ENCODE data around the gene XPO5.

The XPO5 gene

GRCh38 chr6:43623880-43624785 is 48.3 kb upstream of the XPO5 start:
- Histone ChIP-seq H3K23ac (ENCODE audit: low read length in 2 of 2) (no peak overlapping the region), H4K8ac (ENCODE audit: low read length) (no peak overlapping the region), H3K36me3 (ENCODE audit: control insufficient read depth in 1 of 2, insufficient read depth in 2 of 2, low read depth in 1 of 2, low read length in 2 of 2) (peaks cover 52 to 73% of the 10 kb centered on the region in 2 experiments), H3K4me3 (ENCODE audit: insufficient read depth in 1 of 2, low read depth in 1 of 2, low read length in 2 of 2) (no peak overlapping the region), H2BK12ac (ENCODE audit: low read length in 2 of 2) (no peak overlapping the region), H3K4me1 (ENCODE audit: control insufficient read depth, insufficient read depth, low read depth, low read length) (peaks cover 9% of the 10 kb centered on the region), H3K79me1 (replicated peaks; ENCODE audit: low read length, poor library complexity, severe bottlenecking) (peaks cover 37% of the 10 kb centered on the region), H3K9ac (ENCODE audit: low read length) (no peak overlapping the region), H3K14ac (ENCODE audit: low read length in 2 of 2) (no peak overlapping the region), H2AK5ac (ENCODE audit: low read length, severe bottlenecking) (no peak overlapping the region), H2BK120ac (ENCODE audit: low read depth, low read length) (no peak overlapping the region), H3K9me3 (ENCODE audit: control insufficient read depth, low read length) (no peaks in the 10 kb centered on the region), H4K91ac (ENCODE audit: low read length) (peak overlapping the region; percentile 45), H3K27ac (ENCODE audit: low read length, poor library complexity, severe bottlenecking) (no peak overlapping the region), H2BK5ac (ENCODE audit: low read depth, low read length, poor library complexity, severe bottlenecking) (no peak overlapping the region), H3K27me3 (ENCODE audit: control insufficient read depth in 1 of 2, insufficient read depth in 1 of 2, low read length in 2 of 2) (no peaks in the 10 kb centered on the region), H2BK15ac (ENCODE audit: low read depth, poor library complexity, severe bottlenecking) (no peak overlapping the region), H3K18ac (ENCODE audit: low read depth in 1 of 2, low read length in 2 of 2) (no peak overlapping the region), H3K4me2 (ENCODE audit: low read length, poor library complexity, severe bottlenecking) (no peak overlapping the region), H2AFZ (ENCODE audit: low read depth, low read length) (no peak overlapping the region), H3K4ac (ENCODE audit: low read depth in 1 of 2, low read length in 2 of 2) (no peak overlapping the region)
- DNase-seq: no peak
- 98% methylated on average over 12 of the region's 12 CpGs for WGBS

DNA sequence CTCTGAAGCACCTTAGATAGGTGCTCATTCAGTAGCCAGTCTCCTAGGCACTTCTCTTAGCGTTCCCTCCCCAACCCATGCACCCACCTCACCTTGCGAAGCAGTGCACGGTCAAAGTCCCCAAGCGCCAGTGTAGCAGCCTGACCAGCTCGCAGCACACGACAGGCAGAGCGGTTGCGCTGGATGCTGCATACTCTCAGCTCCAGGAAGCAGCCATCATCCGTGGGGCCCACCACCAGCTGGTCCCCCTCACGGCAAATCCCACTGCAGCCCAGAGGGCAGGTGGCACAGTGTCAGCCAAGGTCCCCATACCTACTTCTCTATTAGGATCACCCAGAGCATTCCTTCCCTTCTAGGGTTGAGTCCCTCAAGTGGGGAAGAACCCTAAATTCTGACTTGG is 46.7 kb upstream of the XPO5 start:
- Histone ChIP-seq H2AFZ (ENCODE audit: low read depth, low read length) (no peak overlapping the region), H2BK12ac (ENCODE audit: low read length in 2 of 2) (no peak overlapping the region), H3K4ac (ENCODE audit: low read depth in 1 of 2, low read length in 2 of 2) (no peak overlapping the region), H2BK120ac (ENCODE audit: low read depth, low read length) (no peak overlapping the region), H2BK5ac (ENCODE audit: low read depth, low read length, poor library complexity, severe bottlenecking) (no peak overlapping the region), H3K18ac (ENCODE audit: low read depth in 1 of 2, low read length in 2 of 2) (no peak overlapping the region), H2BK15ac (ENCODE audit: low read depth, poor library complexity, severe bottlenecking) (no peak overlapping the region), H3K27me3 (ENCODE audit: control insufficient read depth in 1 of 2, insufficient read depth in 1 of 2, low read length in 2 of 2) (no peaks in the 10 kb centered on the region), H3K27ac (ENCODE audit: low read length, poor library complexity, severe bottlenecking) (no peak overlapping the region), H3K9ac (ENCODE audit: low read length) (no peak overlapping the region), H3K23ac (ENCODE audit: low read length in 2 of 2) (no peak overlapping the region), H3K4me1 (ENCODE audit: control insufficient read depth, insufficient read depth, low read depth, low read length) (peaks cover 6% of the 10 kb centered on the region), H3K79me1 (replicated peaks; ENCODE audit: low read length, poor library complexity, severe bottlenecking) (peaks cover 37% of the 10 kb centered on the region), H4K91ac (ENCODE audit: low read length) (no peak overlapping the region), H4K8ac (ENCODE audit: low read length) (peak overlapping the region; percentile 65), H3K14ac (ENCODE audit: low read length in 2 of 2) (peak overlapping the region in 1 of 2 experiments; percentile 44), H3K36me3 (ENCODE audit: control insufficient read depth in 1 of 2, insufficient read depth in 2 of 2, low read depth in 1 of 2, low read length in 2 of 2) (peaks cover 60 to 79% of the 10 kb centered on the region in 2 experiments), H3K9me3 (ENCODE audit: control insufficient read depth, low read length) (no peaks in the 10 kb centered on the region), H2AK5ac (ENCODE audit: low read length, severe bottlenecking) (no peak overlapping the region), H3K4me2 (ENCODE audit: low read length, poor library complexity, severe bottlenecking) (no peak overlapping the region), H3K4me3 (ENCODE audit: insufficient read depth in 1 of 2, low read depth in 1 of 2, low read length in 2 of 2) (no peak overlapping the region)
- 97% methylated on average over 10 of the region's 10 CpGs for WGBS
- DNase-seq: no peak

DNA sequence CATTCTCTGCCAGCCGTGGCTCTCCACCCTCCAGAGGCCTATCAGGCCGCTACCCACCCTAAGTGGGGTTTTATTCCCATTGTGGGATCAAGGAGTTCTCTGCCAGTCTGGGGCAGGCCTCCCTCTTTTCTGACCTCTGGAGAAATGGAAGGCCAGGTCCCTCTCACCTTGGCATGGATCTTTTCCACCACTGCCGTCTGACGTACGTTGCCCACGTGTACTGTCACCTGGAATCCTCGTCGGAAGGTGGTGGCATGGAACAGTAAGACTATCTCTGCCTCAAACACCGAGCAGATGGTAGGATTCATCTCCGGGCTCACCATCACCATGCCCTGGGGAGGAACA is 46.0 kb upstream of the XPO5 start:
- Histone ChIP-seq H3K79me1 (replicated peaks; ENCODE audit: low read length, poor library complexity, severe bottlenecking) (peaks cover 37% of the 10 kb centered on the region), H4K8ac (ENCODE audit: low read length) (peak overlapping the region; percentile 7), H3K4me2 (ENCODE audit: low read length, poor library complexity, severe bottlenecking) (no peak overlapping the region), H3K23ac (ENCODE audit: low read length in 2 of 2) (no peak overlapping the region), H2BK5ac (ENCODE audit: low read depth, low read length, poor library complexity, severe bottlenecking) (no peak overlapping the region), H3K9me3 (ENCODE audit: control insufficient read depth, low read length) (no peaks in the 10 kb centered on the region), H3K4me1 (ENCODE audit: control insufficient read depth, insufficient read depth, low read depth, low read length) (peaks cover under 1% of the 10 kb centered on the region), H2BK12ac (ENCODE audit: low read length in 2 of 2) (no peak overlapping the region), H3K27ac (ENCODE audit: low read length, poor library complexity, severe bottlenecking) (no peak overlapping the region), H4K91ac (ENCODE audit: low read length) (no peak overlapping the region), H2BK15ac (ENCODE audit: low read depth, poor library complexity, severe bottlenecking) (no peak overlapping the region), H3K18ac (ENCODE audit: low read depth in 1 of 2, low read length in 2 of 2) (no peak overlapping the region), H3K36me3 (ENCODE audit: control insufficient read depth in 1 of 2, insufficient read depth in 2 of 2, low read depth in 1 of 2, low read length in 2 of 2) (peaks cover 64 to 85% of the 10 kb centered on the region in 2 experiments), H3K4ac (ENCODE audit: low read depth in 1 of 2, low read length in 2 of 2) (no peak overlapping the region), H3K14ac (ENCODE audit: low read length in 2 of 2) (no peak overlapping the region), H2BK120ac (ENCODE audit: low read depth, low read length) (no peak overlapping the region), H2AK5ac (ENCODE audit: low read length, severe bottlenecking) (no peak overlapping the region), H3K27me3 (ENCODE audit: control insufficient read depth in 1 of 2, insufficient read depth in 1 of 2, low read length in 2 of 2) (no peaks in the 10 kb centered on the region), H2AFZ (ENCODE audit: low read depth, low read length) (no peak overlapping the region), H3K4me3 (ENCODE audit: insufficient read depth in 1 of 2, low read depth in 1 of 2, low read length in 2 of 2) (no peak overlapping the region), H3K9ac (ENCODE audit: low read length) (no peak overlapping the region)
- WGBS: 96% methylated on average over 10 of the region's 10 CpGs
- no peak for DNase-seq

DNA sequence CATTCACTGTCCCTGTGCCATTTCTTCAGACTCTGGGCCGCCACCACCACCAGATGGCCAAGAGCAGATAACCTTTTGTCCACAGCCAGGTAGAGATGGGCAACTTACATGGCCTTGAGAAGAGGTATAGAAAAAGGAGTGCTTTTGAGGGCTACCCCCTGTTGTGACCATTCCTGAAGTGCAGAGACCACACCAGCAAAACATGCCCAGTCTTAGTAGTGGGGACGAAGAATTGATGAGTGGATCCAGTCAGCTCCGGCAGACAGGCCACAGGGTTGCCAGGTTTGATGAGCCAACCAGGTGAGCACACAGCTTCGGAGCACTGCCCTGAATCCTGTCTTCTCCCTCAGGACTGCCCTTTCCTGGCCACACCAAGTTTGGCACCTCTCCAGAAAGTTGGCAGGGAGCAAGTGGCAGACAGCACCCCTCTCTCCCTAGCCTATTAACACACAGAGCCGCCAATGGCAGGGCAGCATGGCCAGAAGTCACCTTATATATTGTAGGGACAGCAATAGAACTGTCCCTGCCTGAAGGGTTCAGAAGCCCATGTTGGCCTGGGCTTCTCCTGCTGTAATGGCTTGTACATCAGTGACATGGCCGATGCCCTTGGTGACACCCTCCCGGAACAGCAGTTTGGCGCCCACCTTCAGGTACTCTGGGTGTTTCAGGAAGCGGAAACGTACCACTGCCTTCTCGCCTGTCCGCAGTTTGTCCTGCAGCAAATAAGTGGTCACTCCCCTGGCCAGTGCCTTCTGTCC is 45.4 kb upstream of the XPO5 start:
- H3K27me3 ChIP-seq (ENCODE audit: control insufficient read depth in 1 of 2, insufficient read depth in 1 of 2, low read length in 2 of 2): no peaks in the 10 kb centered on the region
- H3K4me3 ChIP-seq (ENCODE audit: insufficient read depth in 1 of 2, low read depth in 1 of 2, low read length in 2 of 2): no peak overlapping the region
- no peak overlapping the region for H4K91ac ChIP-seq (ENCODE audit: low read length)
- H2AK5ac ChIP-seq (ENCODE audit: low read length, severe bottlenecking): no peak overlapping the region
- no peak overlapping the region for H3K18ac ChIP-seq (ENCODE audit: low read depth in 1 of 2, low read length in 2 of 2)
- no peak overlapping the region for H2BK120ac ChIP-seq (ENCODE audit: low read depth, low read length)
- over 99% methylated on average over 12 of the region's 12 CpGs for WGBS
- no peak overlapping the region for H2BK15ac ChIP-seq (ENCODE audit: low read depth, poor library complexity, severe bottlenecking)
- no peak overlapping the region for H3K9ac ChIP-seq (ENCODE audit: low read length)
- no peak overlapping the region for H2BK12ac ChIP-seq (ENCODE audit: low read length in 2 of 2)
- no peak overlapping the region for H2BK5ac ChIP-seq (ENCODE audit: low read depth, low read length, poor library complexity, severe bottlenecking)
- no peak overlapping the region for H3K27ac ChIP-seq (ENCODE audit: low read length, poor library complexity, severe bottlenecking)
- DNase-seq: no peak
- H3K4ac ChIP-seq (ENCODE audit: low read depth in 1 of 2, low read length in 2 of 2): no peak overlapping the region
- peaks cover 63 to 87% of the 10 kb centered on the region in 2 experiments for H3K36me3 ChIP-seq (ENCODE audit: control insufficient read depth in 1 of 2, insufficient read depth in 2 of 2, low read depth in 1 of 2, low read length in 2 of 2)
- no peaks in the 10 kb centered on the region for H3K4me1 ChIP-seq (ENCODE audit: control insufficient read depth, insufficient read depth, low read depth, low read length)
- H3K79me1 ChIP-seq (replicated peaks; ENCODE audit: low read length, poor library complexity, severe bottlenecking): peaks cover 35% of the 10 kb centered on the region
- H3K4me2 ChIP-seq (ENCODE audit: low read length, poor library complexity, severe bottlenecking): no peak overlapping the region
- no peak overlapping the region for H2AFZ ChIP-seq (ENCODE audit: low read depth, low read length)
- no peaks in the 10 kb centered on the region for H3K9me3 ChIP-seq (ENCODE audit: control insufficient read depth, low read length)
- no peak overlapping the region for H3K23ac ChIP-seq (ENCODE audit: low read length in 2 of 2)
- peak overlapping the region; percentile 7 for H4K8ac ChIP-seq (ENCODE audit: low read length)
- H3K14ac ChIP-seq (ENCODE audit: low read length in 2 of 2): no peak overlapping the region

All from mesenchymal stem cell (in vitro differentiated cells and primary cell).